HG03432 (cell line): ENCODE results near the gene TBC1D30.
A peak's percentile ranks its signal among the peaks of the same experiment; 100 is the strongest.

Experiments
- ATAC-seq: cut with Tn5 transposase; IDR thresholded peaks from one replicate; pipeline ENCODE4 v1.9.1; 2021; ENCODE audit warnings: mild to moderate bottlenecking, moderate library complexity; ENCODE audit not compliant: unreplicated experiment

Gene TBC1D30

GRCh38 chr12:64858882-64859605 is 34.6 kb downstream of the TBC1D30 start:
- no peak for ATAC-seq

- ATAC-seq: no peak
These were observed 36.1 kb downstream of the TBC1D30 start for GRCh38 chr12:64860446-64860998.

- no peak for ATAC-seq
These were observed 39.9 kb downstream of the TBC1D30 start for GRCh38 chr12:64864319-64864718.

- ATAC-seq: no peak
These were observed 50.7 kb downstream of the TBC1D30 start for GRCh38 chr12:64875186-64875585.

GRCh38 chr12:64876388-64877071 is 52.1 kb downstream of the TBC1D30 start:
- peak; percentile 12 for ATAC-seq

- peak; percentile 88 for ATAC-seq
These were observed 53.0 kb downstream of the TBC1D30 start for GRCh38 chr12:64877363-64878004.

GRCh38 chr12:64882687-64883086 is 58.2 kb downstream of the TBC1D30 start:
- no peak for ATAC-seq

- peak; percentile 49 for ATAC-seq
These were observed 59.1 kb downstream of the TBC1D30 start for GRCh38 chr12:64883264-64884163.

GRCh38 chr12:64884164-64884542 is 59.7 kb downstream of the TBC1D30 start:
- ATAC-seq: no peak

GRCh38 chr12:64884728-64885127 is 60.3 kb downstream of the TBC1D30 start:
- ATAC-seq: no peak

- no peak for ATAC-seq
These were observed 65.2 kb downstream of the TBC1D30 start for GRCh38 chr12:64889434-64890216.

GRCh38 chr12:64890873-64891468 is 66.5 kb downstream of the TBC1D30 start:
- ATAC-seq: peak; percentile 81

GRCh38 chr12:64891629-64892028 is 67.2 kb downstream of the TBC1D30 start:
- ATAC-seq: no peak

GRCh38 chr12:64892561-64892960 is 68.1 kb downstream of the TBC1D30 start:
- no peak for ATAC-seq

- ATAC-seq: no peak
These were observed 69.5 kb downstream of the TBC1D30 start for GRCh38 chr12:64893961-64894360.

GRCh38 chr12:64894827-64895475 is 70.5 kb downstream of the TBC1D30 start:
- no peak for ATAC-seq

- no peak for ATAC-seq
These were observed 71.1 kb downstream of the TBC1D30 start for GRCh38 chr12:64895526-64895925.

GRCh38 chr12:64900540-64900939 is 76.1 kb downstream of the TBC1D30 start:
- ATAC-seq: no peak
